ENCODE results near the gene PCDH9.
A peak's percentile ranks its signal among the peaks of the same experiment; 100 is the strongest.

Gene PCDH9

DNA sequence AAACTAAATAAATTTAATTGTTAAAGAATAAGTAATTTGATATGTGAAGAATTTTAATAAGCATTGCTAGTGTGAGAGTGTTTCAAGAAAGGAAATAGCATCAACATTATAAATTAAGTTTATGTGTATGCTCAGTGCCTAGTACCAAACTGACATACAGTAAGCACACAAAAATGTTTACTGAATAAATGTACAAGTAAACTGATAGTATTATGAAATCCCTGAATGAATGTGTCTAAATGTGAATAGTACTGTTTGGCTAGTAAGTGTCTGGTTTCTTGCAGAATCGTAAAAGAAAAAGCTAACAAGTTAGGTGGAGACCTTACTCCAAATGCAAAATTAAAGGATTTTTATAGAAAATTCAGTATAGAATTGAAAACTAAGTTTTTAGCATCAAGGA, 233.6 kb downstream of the PCDH9 start:
- Histone ChIP-seq H2AFZ (ENCODE audit: low read depth, low read length) (no peak overlapping the region), H3K27me3 (ENCODE audit: low read depth, low read length) (no peaks in the 10 kb centered on the region), H3K27ac (ENCODE audit: low read length) (no peak overlapping the region), H3K9me3 (ENCODE audit: insufficient read depth, low read length) (peaks cover 5% of the 10 kb centered on the region; the same call in 1 of the 2 replicates), H4K20me1 (ENCODE audit: insufficient read depth, low read length) (no peaks in the 10 kb centered on the region), H3K9ac (ENCODE audit: low read length) (no peak overlapping the region), H3K36me3 (replicated peaks; ENCODE audit: low read depth, low read length) (no peaks in the 10 kb centered on the region), H3K4me3 (ENCODE audit: low read length) (no peak overlapping the region), H3K4me1 (ENCODE audit: low read length) (peaks cover 16% of the 10 kb centered on the region), H3K4me2 (ENCODE audit: low read length) (no peak overlapping the region), H3K79me2 (ENCODE audit: low read length) (no peaks in the 10 kb centered on the region)
- no peak for TF ChIP-seq EZH2phosphoT487 (IDR thresholded peaks at IDR 0.05; ENCODE audit: low read depth)
- TF ChIP-seq CTCF (IDR thresholded peaks at IDR 0.05; ENCODE audit: low read depth, low read length): no peak

- Histone ChIP-seq H3K27me3 (ENCODE audit: low read depth, low read length) (no peaks in the 10 kb centered on the region), H3K36me3 (replicated peaks; ENCODE audit: low read depth, low read length) (no peaks in the 10 kb centered on the region), H3K27ac (ENCODE audit: low read length) (no peak overlapping the region), H4K20me1 (ENCODE audit: insufficient read depth, low read length) (no peaks in the 10 kb centered on the region), H3K9me3 (ENCODE audit: insufficient read depth, low read length) (peaks cover 5% of the 10 kb centered on the region; the same call in 1 of the 2 replicates), H2AFZ (ENCODE audit: low read depth, low read length) (peak overlapping the region; percentile 95), H3K9ac (ENCODE audit: low read length) (peak overlapping the region; percentile 45; the same call in 1 of the 2 replicates), H3K4me1 (ENCODE audit: low read length) (peaks cover 16% of the 10 kb centered on the region), H3K79me2 (ENCODE audit: low read length) (no peaks in the 10 kb centered on the region), H3K4me3 (ENCODE audit: low read length) (peak overlapping the region; percentile 75), H3K4me2 (ENCODE audit: low read length) (peak overlapping the region; percentile 80)
- TF ChIP-seq CTCF (IDR thresholded peaks at IDR 0.05; ENCODE audit: low read depth, low read length): no peak
- TF ChIP-seq EZH2phosphoT487 (IDR thresholded peaks at IDR 0.05; ENCODE audit: low read depth): no peak
Observed at GRCh38 chr13:66995203-66995611, 234.9 kb downstream of the PCDH9 start.

- peak overlapping the region; percentile 95 for H2AFZ ChIP-seq (ENCODE audit: low read depth, low read length)
- H3K4me2 ChIP-seq (ENCODE audit: low read length): peak overlapping the region; percentile 80
- H3K4me1 ChIP-seq (ENCODE audit: low read length): peaks cover 16% of the 10 kb centered on the region
- TF ChIP-seq CTCF (IDR thresholded peaks at IDR 0.05; ENCODE audit: low read depth, low read length): no peak
- no peak for TF ChIP-seq EZH2phosphoT487 (IDR thresholded peaks at IDR 0.05; ENCODE audit: low read depth)
- no peaks in the 10 kb centered on the region for H3K79me2 ChIP-seq (ENCODE audit: low read length)
- H3K4me3 ChIP-seq (ENCODE audit: low read length): peak overlapping the region; percentile 75
- no peaks in the 10 kb centered on the region for H4K20me1 ChIP-seq (ENCODE audit: insufficient read depth, low read length)
- no peaks in the 10 kb centered on the region for H3K27me3 ChIP-seq (ENCODE audit: low read depth, low read length)
- peaks cover 5% of the 10 kb centered on the region; the same call in 1 of the 2 replicates for H3K9me3 ChIP-seq (ENCODE audit: insufficient read depth, low read length)
- no peaks in the 10 kb centered on the region for H3K36me3 ChIP-seq (replicated peaks; ENCODE audit: low read depth, low read length)
- peak overlapping the region; percentile 45 for H3K9ac ChIP-seq (ENCODE audit: low read length)
- no peak overlapping the region; the same call in 1 of the 2 replicates for H3K27ac ChIP-seq (ENCODE audit: low read length)
Observed at GRCh38 chr13:66994517-66995202, 235.5 kb downstream of the PCDH9 start.

- Histone ChIP-seq H3K9ac (ENCODE audit: low read length) (peak overlapping the region; percentile 58), H3K4me3 (ENCODE audit: low read length) (peak overlapping the region; percentile 75), H3K79me2 (ENCODE audit: low read length) (no peaks in the 10 kb centered on the region), H2AFZ (ENCODE audit: low read depth, low read length) (peak overlapping the region; percentile 95), H3K36me3 (replicated peaks; ENCODE audit: low read depth, low read length) (no peaks in the 10 kb centered on the region), H3K4me2 (ENCODE audit: low read length) (peak overlapping the region; percentile 80), H3K27me3 (ENCODE audit: low read depth, low read length) (no peaks in the 10 kb centered on the region), H3K4me1 (ENCODE audit: low read length) (peaks cover 16% of the 10 kb centered on the region), H3K9me3 (ENCODE audit: insufficient read depth, low read length) (peaks cover 5% of the 10 kb centered on the region; the same call in 1 of the 2 replicates), H3K27ac (ENCODE audit: low read length) (no peak overlapping the region; the same call in 1 of the 2 replicates), H4K20me1 (ENCODE audit: insufficient read depth, low read length) (no peaks in the 10 kb centered on the region)
- TF ChIP-seq EZH2phosphoT487 (IDR thresholded peaks at IDR 0.05; ENCODE audit: low read depth): no peak
- TF ChIP-seq CTCF (IDR thresholded peaks at IDR 0.05; ENCODE audit: low read depth, low read length): peak; percentile 94
Observed at GRCh38 chr13:66994097-66994496, 236.0 kb downstream of the PCDH9 start.

All from OCI-LY3 (cell line).